OCI-LY3 (cell line): ENCODE results near the gene MROH7.

Source experiments
- H2AFZ ChIP-seq: fragments of 200-600, 300-600 bp; shearing (Covaris generic); 2 replicates; pipeline ENCODE4 v1.6.0; 2014; ENCODE audit warnings: antibody characterized with exemption, low read depth, low read length
- H3K27ac ChIP-seq: fragments of 200-600, 300-600 bp; sonication (generic); 2 replicates; pipeline ENCODE4 v1.5.1; 2014; ENCODE audit warnings: mild to moderate bottlenecking, low read length, moderate library complexity, mixed read lengths
- H3K27me3 ChIP-seq: fragments of 200-600, 300-600 bp; sonication (generic); 2 replicates; pipeline ENCODE4 v1.6.1; 2014; ENCODE audit warnings: low read depth, low read length, mixed read lengths
- H3K36me3 ChIP-seq: fragments of 200-600, 300-600 bp; sonication (generic); replicated peaks from 2 replicates; pipeline ENCODE3; 2014; ENCODE audit warnings: low read depth, low read length, mixed read lengths
- H3K4me1 ChIP-seq: fragments of 300-600, 200-600 bp; sonication (generic); 2 replicates; pipeline ENCODE4 v1.6.1; 2014; ENCODE audit warnings: low read length, mixed read lengths
- H3K4me2 ChIP-seq: fragments of 200-600, 300-600 bp; sonication (generic); 2 replicates; pipeline ENCODE4 v1.6.1; 2014; ENCODE audit warnings: low read length, mixed read lengths
- H3K4me3 ChIP-seq: fragments of 300-600, 200-600 bp; sonication (generic); 2 replicates; pipeline ENCODE4 v1.5.1; 2014; ENCODE audit warnings: antibody characterized with exemption, mild to moderate bottlenecking, low read length, moderate library complexity
- H3K79me2 ChIP-seq: fragments of 300-600, 200-600 bp; shearing (Covaris generic); 2 replicates; pipeline ENCODE4 v1.6.1; 2014; ENCODE audit warnings: mild to moderate bottlenecking, low read length, mixed read lengths
- H3K9ac ChIP-seq: fragments of 300-600, 200-600 bp; shearing (Covaris generic); 2 replicates; pipeline ENCODE4 v1.6.0; 2014; ENCODE audit warnings: mild to moderate bottlenecking, low read length, moderate library complexity
- H3K9me3 ChIP-seq: fragments of 200-600, 300-600 bp; shearing (Covaris generic); 2 replicates; pipeline ENCODE4 v1.6.1; 2014; ENCODE audit warnings: low read length, mixed read lengths; ENCODE audit not compliant: insufficient read depth
- H4K20me1 ChIP-seq: fragments of 200-600, 300-600 bp; sonication (generic); 2 replicates; pipeline ENCODE4 v1.6.1; 2016; ENCODE audit warnings: low read length, mixed read lengths; ENCODE audit not compliant: insufficient read depth
- EZH2phosphoT487 ChIP-seq: fragments of 200-600 bp; shearing (Covaris generic); IDR thresholded peaks from 2 replicates; pipeline ENCODE4 v1.6.1; 2018; ENCODE audit warnings: antibody characterized with exemption, mixed run types, low read depth
- TF ChIP-seq, protein P1 (sequence below): fragments of 200-600, 300-600 bp; sonication (generic); IDR thresholded peaks from 2 replicates; pipeline ENCODE4 v1.5.1; 2014; ENCODE audit warnings: antibody characterized with exemption, low read length, low read depth

Gene MROH7

DNA sequence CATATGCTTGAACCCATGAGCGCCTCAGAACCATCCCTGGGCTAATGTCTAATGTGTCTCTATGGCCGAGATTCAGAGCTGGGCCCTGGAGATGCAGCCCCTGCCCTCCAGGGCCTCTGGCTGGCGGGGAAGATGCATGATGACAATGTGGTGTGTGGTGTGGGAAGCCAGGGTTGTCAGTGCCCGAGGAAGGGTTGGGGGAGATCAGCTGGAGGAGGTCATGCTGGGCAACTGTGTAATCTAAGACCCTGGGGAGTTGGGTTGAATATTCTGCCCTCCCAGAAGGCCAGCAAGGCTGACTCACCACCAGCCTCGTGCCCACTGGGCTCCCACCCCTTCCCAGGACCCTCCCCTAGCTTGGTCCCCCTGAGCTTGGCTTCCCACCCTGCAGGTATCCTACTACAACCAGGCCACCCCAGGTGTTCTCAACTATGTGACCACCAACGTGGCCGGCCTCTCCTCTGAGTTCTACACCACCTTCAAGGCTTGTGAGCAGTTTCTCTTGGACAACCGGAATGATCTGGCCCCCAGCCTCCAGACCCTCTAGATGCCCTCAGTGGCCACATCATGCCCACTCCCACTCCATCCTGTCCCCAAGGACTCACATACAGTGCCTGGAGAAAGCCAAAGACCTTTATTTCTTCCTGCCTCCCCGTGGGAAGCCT is 32.9 kb upstream of the MROH7 start:
- Histone ChIP-seq H3K4me2 (no peak overlapping the region), H2AFZ (no peak overlapping the region), H3K4me1 (no peaks in the 10 kb centered on the region), H3K27me3 (no peaks in the 10 kb centered on the region), H4K20me1 (no peaks in the 10 kb centered on the region), H3K9me3 (no peaks in the 10 kb centered on the region), H3K36me3 (no peaks in the 10 kb centered on the region), H3K9ac (no peak overlapping the region), H3K79me2 (no peaks in the 10 kb centered on the region), H3K4me3 (no peak overlapping the region), H3K27ac (no peak overlapping the region)
- TF ChIP-seq EZH2phosphoT487: no peak
- TF ChIP-seq, protein P1, sequence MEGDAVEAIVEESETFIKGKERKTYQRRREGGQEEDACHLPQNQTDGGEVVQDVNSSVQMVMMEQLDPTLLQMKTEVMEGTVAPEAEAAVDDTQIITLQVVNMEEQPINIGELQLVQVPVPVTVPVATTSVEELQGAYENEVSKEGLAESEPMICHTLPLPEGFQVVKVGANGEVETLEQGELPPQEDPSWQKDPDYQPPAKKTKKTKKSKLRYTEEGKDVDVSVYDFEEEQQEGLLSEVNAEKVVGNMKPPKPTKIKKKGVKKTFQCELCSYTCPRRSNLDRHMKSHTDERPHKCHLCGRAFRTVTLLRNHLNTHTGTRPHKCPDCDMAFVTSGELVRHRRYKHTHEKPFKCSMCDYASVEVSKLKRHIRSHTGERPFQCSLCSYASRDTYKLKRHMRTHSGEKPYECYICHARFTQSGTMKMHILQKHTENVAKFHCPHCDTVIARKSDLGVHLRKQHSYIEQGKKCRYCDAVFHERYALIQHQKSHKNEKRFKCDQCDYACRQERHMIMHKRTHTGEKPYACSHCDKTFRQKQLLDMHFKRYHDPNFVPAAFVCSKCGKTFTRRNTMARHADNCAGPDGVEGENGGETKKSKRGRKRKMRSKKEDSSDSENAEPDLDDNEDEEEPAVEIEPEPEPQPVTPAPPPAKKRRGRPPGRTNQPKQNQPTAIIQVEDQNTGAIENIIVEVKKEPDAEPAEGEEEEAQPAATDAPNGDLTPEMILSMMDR: no peak

DNA sequence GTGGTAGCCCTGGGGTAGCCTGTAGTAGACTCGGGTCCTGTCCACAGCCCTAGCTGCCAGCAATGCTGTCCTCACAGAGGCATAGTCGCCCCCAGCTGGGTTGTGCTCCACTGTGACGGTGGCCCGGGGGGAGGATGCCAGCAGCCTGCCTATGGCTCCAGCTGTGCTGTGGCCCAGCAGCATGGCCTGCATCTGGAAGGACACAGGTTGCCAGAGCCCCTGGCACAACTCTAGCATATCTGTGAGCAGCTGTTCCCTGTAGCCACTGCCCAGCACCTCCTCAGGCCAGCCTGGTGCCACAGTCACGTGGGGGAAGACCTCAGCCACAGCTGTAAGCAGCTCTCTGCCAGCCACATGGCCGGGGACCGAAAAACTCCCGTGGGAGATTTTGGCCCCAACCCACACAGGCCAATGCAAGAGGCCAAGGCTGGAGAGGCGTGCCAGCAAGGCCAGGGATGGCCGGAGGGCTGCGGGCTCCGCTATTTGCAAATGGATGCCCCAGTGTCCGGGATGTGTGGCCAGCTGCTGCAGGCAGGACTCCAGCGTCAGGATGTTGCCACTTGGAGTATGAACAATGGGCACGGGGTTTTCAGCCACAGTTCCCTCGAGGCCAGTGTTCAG is 32.2 kb upstream of the MROH7 start:
- no peaks in the 10 kb centered on the region for H4K20me1 ChIP-seq
- no peak overlapping the region for H3K9ac ChIP-seq
- TF ChIP-seq, protein P1: no peak
- no peak for TF ChIP-seq EZH2phosphoT487
- no peaks in the 10 kb centered on the region for H3K36me3 ChIP-seq
- no peaks in the 10 kb centered on the region for H3K9me3 ChIP-seq
- H3K27me3 ChIP-seq: no peaks in the 10 kb centered on the region
- no peaks in the 10 kb centered on the region for H3K79me2 ChIP-seq
- H3K27ac ChIP-seq: no peak overlapping the region
- H3K4me3 ChIP-seq: no peak overlapping the region
- H3K4me2 ChIP-seq: no peak overlapping the region
- H3K4me1 ChIP-seq: no peaks in the 10 kb centered on the region
- no peak overlapping the region for H2AFZ ChIP-seq

DNA sequence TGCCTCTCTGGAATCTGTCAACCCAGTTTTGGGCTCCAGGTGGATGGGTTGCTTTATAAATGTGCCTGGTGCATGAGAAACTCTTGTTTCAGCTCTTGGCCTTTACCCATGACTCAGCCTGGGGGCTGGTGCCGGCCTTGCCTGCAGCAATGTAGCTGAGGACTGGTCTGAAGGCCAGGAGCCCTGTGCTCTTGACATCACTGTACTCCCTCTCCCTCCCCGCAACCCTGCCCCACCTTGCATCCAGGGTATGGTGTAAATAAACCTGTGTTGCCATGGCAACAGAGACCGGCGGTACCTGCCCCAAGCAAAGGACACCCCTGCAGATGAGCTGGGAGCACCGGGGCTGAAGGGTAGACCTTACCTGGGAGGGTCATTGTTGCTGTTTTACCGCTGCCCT is 31.5 kb upstream of the MROH7 start:
- Histone ChIP-seq H3K79me2 (no peaks in the 10 kb centered on the region), H3K4me3 (no peak overlapping the region)
- TF ChIP-seq, protein P1: no peak
- TF ChIP-seq EZH2phosphoT487: no peak

DNA sequence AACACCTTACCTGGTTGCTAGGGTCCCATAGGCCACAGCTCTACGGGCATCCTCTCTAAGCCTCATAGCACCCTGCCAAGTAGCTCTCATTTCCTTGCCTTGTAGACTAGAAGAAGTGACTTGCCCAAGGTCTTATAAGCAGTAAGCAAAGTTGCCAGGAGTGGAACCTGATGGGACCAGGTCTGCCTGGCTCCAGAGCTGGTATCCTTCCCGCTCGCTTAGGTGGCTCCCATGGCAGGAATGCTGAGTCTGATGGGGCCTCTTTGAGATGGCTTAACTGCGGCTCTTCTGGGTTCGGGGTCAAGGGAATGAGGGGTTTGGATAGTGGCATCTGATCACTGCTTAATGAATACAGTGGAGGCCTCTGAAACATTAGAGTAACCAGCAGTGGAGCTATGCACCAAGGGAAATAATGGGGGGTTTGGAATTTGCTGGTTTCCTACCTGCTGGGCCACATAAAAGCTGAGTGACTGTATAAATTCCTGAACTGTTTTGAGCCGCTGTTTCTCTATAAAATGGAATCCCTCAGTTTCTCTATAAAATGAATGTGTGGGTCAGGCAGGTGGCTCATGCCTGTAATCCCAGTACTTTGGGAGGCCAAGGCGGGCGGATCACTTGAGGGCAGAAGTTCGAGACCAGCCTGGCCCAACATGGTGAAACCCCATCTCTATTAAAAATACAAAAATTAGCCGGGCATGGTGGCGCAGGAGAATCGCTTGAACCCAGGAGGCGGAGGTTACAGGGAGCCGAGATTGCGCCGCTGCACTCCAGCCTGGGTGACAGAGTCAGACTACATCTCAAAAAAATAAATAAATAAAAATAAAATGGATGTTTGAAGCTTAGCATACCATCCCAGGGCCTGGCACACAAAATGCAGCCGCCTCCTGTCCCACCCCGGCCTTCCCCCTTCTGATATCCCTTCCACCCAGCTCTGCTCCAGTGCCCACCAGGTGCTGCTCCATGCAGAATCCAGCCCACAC is 30.7 kb upstream of the MROH7 start:
- Histone ChIP-seq H3K27ac (no peak overlapping the region), H4K20me1 (no peaks in the 10 kb centered on the region), H3K9ac (no peak overlapping the region), H3K9me3 (no peaks in the 10 kb centered on the region), H3K36me3 (no peaks in the 10 kb centered on the region), H3K4me1 (no peaks in the 10 kb centered on the region), H3K79me2 (no peaks in the 10 kb centered on the region), H3K4me2 (no peak overlapping the region), H3K4me3 (no peak overlapping the region), H2AFZ (no peak overlapping the region), H3K27me3 (no peaks in the 10 kb centered on the region)
- TF ChIP-seq, protein P1: no peak
- TF ChIP-seq EZH2phosphoT487: no peak

More for the DNA sequence above, 31.5 kb upstream of the MROH7 start:
- H3K4me1 ChIP-seq: no peaks in the 10 kb centered on the region
- no peak overlapping the region for H3K4me2 ChIP-seq
- no peaks in the 10 kb centered on the region for H3K9me3 ChIP-seq
- no peak overlapping the region for H2AFZ ChIP-seq
- no peak overlapping the region for H3K27ac ChIP-seq
- no peak overlapping the region for H3K9ac ChIP-seq
- no peaks in the 10 kb centered on the region for H3K27me3 ChIP-seq
- H3K36me3 ChIP-seq: no peaks in the 10 kb centered on the region
- H4K20me1 ChIP-seq: no peaks in the 10 kb centered on the region
